Peyer's patch (tissue), 4 donors: Measurements from ENCODE around the gene MAML2.

Experiments used
- POLR2A ChIP-seq, 2 donors: fragments of 450-650 bp; IDR thresholded peaks; one replicate each; pipeline ENCODE4 v1.5.1; 2017; ENCODE audit warnings: antibody characterized with exemption in 2 of 2, mild to moderate bottlenecking in 2 of 2, moderate library complexity in 2 of 2
- TF ChIP-seq, protein P1 (sequence below), 6 experiments: fragments of 450-650 bp in 4 of 6; fragments of 200-600 bp in 2 of 6; sonication (generic) in 1 of 6; IDR thresholded peaks; one replicate each; pipeline ENCODE4 v1.5.1; 2017 to 2019; ENCODE audit warnings: antibody characterized with exemption in 6 of 6, mild to moderate bottlenecking in 3 of 6, moderate library complexity in 1 of 6

DNA sequence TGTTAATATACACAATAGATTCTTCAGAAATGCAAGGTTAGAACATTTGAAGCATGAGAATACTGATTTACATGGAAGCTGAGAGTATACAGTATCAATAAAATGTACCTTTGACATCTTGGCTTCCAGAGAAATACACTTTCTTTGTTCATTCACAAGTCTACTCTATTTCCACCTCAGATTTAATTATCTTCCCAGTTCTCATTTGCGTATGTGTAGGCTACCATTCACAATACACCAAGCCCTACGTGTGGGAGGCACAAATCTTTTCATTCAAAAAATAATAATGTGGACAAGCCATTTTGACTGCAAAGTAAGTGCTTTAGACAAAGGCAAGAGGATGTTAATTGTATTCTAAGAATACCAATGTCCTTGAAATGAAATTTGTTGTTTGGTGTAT lies 286.4 kb downstream of the MAML2 start:
- TF ChIP-seq, protein P1, sequence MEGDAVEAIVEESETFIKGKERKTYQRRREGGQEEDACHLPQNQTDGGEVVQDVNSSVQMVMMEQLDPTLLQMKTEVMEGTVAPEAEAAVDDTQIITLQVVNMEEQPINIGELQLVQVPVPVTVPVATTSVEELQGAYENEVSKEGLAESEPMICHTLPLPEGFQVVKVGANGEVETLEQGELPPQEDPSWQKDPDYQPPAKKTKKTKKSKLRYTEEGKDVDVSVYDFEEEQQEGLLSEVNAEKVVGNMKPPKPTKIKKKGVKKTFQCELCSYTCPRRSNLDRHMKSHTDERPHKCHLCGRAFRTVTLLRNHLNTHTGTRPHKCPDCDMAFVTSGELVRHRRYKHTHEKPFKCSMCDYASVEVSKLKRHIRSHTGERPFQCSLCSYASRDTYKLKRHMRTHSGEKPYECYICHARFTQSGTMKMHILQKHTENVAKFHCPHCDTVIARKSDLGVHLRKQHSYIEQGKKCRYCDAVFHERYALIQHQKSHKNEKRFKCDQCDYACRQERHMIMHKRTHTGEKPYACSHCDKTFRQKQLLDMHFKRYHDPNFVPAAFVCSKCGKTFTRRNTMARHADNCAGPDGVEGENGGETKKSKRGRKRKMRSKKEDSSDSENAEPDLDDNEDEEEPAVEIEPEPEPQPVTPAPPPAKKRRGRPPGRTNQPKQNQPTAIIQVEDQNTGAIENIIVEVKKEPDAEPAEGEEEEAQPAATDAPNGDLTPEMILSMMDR (IDR thresholded peaks at IDR 0.05) = no peak
- TF ChIP-seq POLR2A (IDR thresholded peaks at IDR 0.05) = no peak
